ENCODE results near the gene CANX. TPM values are rescaled to one million over a fixed set of nuclear protein-coding genes. Genes with fewer than 3 reads are reported as not detected.
A peak's percentile ranks its signal among the peaks of the same experiment; 100 is the strongest.
"Not testable (repeated sequence)": the region's sequence is repeated elsewhere in the genome, so short reads cannot be mapped to it uniquely, and the experiment has no call there.

CANX gene
- 427 TPM for polyA plus RNA-seq (2013, experiment 1 of 2; ENCODE audit: insufficient read length)
- 340 TPM for polyA plus RNA-seq (2013, experiment 2 of 2; ENCODE audit: insufficient read length)

DNA sequence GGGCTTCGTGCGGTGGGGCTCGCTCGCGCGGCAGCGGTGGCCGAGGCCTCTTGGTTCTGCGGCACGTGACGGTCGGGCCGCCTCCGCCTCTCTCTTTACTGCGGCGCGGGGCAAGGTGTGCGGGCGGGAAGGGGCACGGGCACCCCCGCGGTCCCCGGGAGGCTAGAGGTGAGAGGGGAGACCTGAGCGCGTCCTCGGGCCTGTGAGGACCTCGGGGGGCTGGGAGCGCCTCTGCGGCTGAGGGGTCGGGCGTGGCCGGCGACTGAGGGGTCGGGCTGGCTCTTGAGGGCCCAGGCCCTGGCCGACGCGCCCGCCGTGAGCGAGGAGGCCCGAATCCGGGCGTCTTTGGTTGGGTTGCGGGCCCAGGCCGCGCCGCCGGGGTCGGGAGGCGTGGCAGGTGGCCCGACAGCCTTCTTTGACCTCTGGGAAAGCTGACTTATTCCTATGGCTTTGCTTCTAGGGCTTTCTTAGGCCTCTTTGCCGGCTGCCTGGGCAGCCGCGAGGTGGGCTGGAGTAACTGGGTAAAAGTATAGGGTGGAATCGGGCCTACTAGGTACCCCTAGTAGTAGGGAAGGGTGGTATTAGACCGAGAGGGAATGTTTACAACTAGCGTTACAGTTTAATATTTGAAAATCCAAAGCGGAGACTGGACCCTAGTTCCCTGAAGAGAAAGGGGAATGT, at the start of gene CANX:
TSS of gene CANX (plus strand) at position 33 of the 681 bp plus-strand sequence. CDS start 6,715 bp downstream, outside the sequence.
- DNase-seq, result no peak

- DNase-seq, result not testable (repeated sequence)
These were observed 49.5 kb upstream of the CANX start for GRCh38 chr5:179649166-179649703.

GRCh38 chr5:179650245-179650644, 48.5 kb upstream of the CANX start:
- not testable (repeated sequence) for DNase-seq

DNA sequence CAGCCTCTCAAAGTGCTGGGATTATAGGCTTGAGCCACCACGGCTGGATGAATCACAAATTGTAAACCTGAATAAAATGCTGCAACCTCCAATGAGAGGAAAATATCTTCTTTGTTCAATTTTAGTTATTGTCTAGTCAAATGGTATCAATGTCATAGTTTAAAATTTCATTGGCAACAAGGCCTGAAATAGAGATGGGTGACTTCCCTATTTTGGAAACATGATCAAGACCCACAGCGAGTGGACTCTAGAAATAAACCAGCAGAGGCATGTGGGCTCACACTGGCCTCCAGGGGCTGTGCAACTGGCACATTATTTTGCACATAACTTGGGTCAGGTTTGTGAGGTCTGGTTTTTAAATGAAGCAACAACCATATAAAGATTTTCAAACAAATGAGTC, 45.6 kb upstream of the CANX start:
- not testable (repeated sequence) for DNase-seq

- DNase-seq, result not testable (repeated sequence)
These were observed 41.2 kb upstream of the CANX start for GRCh38 chr5:179657302-179658178.

- peak; percentile 22 for DNase-seq
These were observed 40.4 kb upstream of the CANX start for GRCh38 chr5:179658179-179658856.

GRCh38 chr5:179661647-179662046, 37.1 kb upstream of the CANX start:
- not testable (repeated sequence) for DNase-seq

DNA sequence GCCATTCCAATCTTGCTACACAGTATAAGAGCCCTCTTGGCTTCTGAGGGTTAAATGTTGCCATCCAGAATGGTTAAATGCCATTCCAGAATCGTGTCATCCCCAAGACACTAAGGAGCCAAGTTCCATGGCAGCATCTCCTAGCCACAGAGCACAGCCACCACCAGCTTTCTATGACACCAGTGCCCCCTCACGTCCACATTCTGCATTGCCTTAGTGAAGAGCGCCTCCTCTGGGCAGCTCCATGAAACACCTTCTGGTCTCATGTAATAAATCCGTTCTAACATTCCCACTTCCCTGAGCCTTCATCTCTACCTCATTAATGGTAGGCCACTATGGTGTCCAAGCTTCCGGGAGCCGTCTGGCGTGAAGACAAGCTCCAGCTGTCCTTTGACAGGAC, 30.4 kb upstream of the CANX start:
- DNase-seq, result peak; percentile 61

GRCh38 chr5:179678223-179679013, 20.3 kb upstream of the CANX start:
- peak; percentile 94 for DNase-seq

DNA sequence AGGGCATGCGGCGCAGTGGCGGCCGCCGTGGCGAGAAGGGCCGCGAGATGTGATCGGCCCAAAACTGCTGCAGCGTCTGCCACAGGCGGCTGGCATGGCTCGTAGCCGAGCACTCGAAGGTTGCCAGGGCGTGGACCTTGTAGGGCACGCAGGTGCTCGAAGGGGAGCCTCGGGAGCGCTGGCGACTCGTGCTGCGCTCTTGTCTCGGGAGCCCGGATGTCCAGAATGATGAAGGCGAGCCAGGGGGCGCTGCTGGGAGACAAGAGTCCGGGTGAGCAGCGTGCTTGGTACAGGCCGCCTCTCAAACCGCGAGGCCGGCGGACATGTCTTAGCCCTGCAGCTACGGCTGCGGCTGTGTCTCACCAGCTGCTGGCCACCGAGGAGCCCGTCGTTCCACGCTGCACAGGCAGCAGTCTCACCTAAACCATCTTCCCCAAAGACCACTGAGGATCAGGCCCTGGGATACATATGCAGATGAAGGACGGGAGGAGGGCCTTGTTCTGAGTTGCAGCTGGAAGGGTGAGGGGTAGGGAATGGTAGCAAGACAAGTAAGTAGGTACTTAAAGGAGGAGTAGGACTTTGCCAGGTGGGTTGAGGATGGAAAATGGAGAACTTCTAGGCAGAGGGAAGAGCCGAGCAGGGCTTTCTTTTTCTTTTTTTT, 19.6 kb upstream of the CANX start:
- peak; percentile 81 for DNase-seq

- DNase-seq, result no peak
These were observed 18.6 kb upstream of the CANX start for GRCh38 chr5:179680014-179680779.

GRCh38 chr5:179680780-179681401, 17.9 kb upstream of the CANX start, which contains the start of gene CBY3:
Gene CBY3 (minus strand): TSS chr5:179681034. CDS start chr5:179680918, 116 bp downstream.
- DNase-seq, result no peak

DNA sequence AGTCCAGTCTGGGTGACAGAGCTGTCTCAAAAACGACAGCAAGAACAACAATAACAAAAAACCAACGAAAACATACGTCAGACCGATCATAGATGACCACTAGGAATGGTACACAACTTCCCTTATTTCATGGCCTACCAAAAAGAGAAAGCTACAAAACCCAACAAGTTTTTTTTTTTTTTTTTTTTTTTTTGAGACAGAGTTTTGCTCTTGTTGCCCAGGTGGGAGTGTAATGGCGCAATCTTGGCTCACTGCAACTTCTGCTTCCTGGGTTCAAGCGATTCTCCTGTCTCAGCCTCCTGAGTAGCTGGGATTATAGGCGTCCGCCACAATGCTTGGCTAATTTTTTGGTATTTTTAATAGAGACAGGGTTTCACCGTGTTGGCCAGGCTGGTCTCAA, 9.6 kb upstream of the CANX start:
- DNase-seq, result not testable (repeated sequence)

DNA sequence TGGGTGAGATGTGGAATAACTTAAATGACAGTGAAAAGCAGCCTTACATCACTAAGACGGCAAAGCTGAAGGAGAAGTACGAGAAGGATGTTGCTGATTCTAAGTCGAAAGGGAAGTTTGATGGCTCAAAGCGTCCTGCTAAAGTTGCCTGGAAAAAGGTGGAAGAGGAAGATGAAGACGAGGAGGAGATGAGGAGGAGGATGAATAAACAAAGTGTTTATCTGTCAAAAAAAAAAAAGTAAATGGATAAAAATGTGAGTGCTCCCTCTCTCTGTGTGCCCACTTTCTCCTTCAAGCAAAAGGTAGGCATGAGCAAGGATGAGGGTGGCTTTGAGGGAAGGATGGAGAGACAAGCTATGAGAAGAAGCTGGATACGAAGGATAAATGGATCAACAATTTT, 4.2 kb upstream of the CANX start:
- DNase-seq, result no peak

DNA sequence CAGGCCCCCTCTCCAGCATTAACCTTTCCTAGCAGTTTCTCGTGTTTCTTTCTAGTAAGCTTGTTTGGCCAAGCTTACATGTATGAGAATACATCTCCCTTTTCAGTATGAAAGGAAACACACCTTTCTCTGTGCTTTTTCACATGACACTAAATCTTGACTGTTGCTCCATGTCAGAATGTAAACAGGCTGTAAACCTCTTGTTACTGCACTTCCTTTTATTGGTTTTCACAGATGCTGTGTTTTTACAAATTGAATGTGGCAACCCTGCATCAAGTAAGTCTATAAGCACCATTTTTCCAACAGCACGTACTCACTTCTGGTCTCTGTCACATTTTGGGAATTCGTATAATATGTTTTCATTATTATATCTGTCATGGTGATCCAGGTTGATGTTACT, 2.2 kb upstream of the CANX start:
- DNase-seq, result no peak

- DNase-seq, result no peak
These were observed 1.7 kb upstream of the CANX start for GRCh38 chr5:179697108-179697507.

- DNase-seq, result not testable (repeated sequence)
These were observed 1.2 kb upstream of the CANX start for GRCh38 chr5:179697543-179697942.

DNA sequence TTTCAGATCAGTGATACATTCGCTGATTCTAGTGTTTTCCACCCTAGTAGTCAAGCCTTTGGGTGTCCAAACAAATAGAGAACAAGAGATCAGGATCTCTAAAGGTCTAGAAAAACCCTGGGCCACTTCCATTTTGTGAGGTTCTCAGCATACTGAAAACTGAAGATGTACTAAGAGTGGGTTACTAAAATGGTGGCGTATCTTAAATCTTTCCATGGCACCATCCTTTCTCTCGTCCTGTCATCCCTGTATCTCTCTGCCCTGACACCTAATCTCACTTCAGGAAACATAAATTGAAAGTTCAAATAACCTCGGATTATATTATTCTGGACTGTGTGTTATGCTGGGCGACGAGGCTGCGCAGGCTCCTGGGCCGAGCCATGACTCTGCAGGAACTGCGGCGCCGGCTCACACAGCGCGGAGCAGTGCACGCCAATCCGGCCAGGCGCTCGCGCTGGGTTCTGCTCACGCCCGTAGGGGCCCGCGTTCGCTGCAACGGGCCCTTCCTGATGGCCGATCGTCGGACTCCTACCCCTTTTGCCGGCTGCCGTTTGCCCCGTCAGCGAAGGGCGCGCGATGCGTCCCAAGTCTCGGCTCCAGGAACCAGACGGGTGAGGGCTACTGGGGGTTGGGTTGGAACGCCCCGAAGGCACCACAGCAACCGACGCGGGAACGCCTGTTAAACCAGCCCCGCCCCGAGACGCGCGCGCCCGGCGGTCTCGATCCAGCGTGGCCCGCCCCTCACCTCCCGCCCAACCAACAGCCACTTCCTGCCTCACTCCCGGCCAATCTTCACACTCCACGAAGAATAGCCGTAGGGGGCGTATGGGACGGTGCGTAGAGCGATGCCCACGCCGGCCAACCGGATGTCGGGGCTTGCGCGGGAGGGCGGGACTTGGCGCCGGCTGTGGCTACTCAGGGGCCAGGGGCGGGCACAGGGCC, 503 bp upstream of the CANX start:
- peak; percentile 100 for DNase-seq
